ENCODE data around the gene CYP11A1. TPM values are rescaled to one million over a fixed set of nuclear protein-coding genes. Genes with fewer than 3 reads are reported as not detected.

Gene CYP11A1
- total and polyA plus RNA-seq, 3 donors from 2014 or later = 74.3 to 76.4 (median 76.2) TPM

DNA sequence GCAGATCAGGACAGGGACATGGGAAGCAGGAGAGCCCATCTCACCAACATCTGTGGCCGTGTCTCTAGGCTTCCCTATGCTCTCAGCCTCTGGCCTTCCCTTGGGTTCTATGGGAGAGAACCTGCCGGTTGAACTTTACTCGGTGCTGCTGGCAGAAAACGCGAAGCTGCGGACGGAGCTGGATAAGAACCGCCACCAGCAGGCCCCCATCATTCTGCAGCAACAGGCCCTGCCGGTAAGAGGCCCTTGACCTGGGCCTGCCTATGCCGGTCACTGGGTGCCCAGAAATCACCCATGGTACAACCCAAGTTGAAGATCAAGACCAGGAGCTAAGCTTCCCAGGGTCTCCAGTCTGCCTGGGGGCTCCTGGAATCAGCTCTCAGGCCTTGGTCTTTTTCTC lies 34.8 kb downstream of the CYP11A1 start:
- WGBS, 2 donors = 94 to 100% methylated on average over 8 to 10 of the region's 10 CpGs
- Histone ChIP-seq H3K9me3 (no peaks in the 10 kb centered on the region), H3K36me3 (ENCODE audit: low read depth, missing control alignments) (no peaks in the 10 kb centered on the region), H3K27me3 (no peaks in the 10 kb centered on the region), H3K4me3 (no peak overlapping the region), H3K4me1 (peaks cover 13% of the 10 kb centered on the region), H3K27ac (no peak overlapping the region)
- intact Hi-C loops (cut with DNase I; ENCODE audit: low total_unique reads) = no loop called here
- TF ChIP-seq, protein P1, sequence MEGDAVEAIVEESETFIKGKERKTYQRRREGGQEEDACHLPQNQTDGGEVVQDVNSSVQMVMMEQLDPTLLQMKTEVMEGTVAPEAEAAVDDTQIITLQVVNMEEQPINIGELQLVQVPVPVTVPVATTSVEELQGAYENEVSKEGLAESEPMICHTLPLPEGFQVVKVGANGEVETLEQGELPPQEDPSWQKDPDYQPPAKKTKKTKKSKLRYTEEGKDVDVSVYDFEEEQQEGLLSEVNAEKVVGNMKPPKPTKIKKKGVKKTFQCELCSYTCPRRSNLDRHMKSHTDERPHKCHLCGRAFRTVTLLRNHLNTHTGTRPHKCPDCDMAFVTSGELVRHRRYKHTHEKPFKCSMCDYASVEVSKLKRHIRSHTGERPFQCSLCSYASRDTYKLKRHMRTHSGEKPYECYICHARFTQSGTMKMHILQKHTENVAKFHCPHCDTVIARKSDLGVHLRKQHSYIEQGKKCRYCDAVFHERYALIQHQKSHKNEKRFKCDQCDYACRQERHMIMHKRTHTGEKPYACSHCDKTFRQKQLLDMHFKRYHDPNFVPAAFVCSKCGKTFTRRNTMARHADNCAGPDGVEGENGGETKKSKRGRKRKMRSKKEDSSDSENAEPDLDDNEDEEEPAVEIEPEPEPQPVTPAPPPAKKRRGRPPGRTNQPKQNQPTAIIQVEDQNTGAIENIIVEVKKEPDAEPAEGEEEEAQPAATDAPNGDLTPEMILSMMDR (IDR thresholded peaks at IDR 0.05) = no peak
- no peak for TF ChIP-seq POLR2A (IDR thresholded peaks at IDR 0.05)
- DNase-seq = no peak

DNA sequence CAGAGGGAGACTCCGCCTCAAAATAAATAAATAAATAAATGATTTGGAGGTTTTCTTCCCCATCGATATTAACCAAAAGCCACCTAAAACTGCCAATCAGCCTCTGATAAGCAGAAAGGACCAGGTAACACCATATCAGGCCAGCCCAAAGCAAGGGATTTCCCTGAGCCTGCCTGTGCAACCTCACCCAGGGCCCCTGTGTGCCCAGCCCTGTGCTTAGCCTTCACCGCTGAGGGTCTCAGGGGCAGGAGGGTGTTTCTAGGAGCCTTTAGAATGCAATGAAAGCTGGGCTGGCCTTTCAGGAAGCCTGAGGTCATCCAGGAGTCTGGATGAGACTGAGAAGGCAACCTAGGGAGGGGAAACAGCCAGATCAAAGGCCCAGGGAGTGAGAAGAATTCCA lies 35.4 kb downstream of the CYP11A1 start:
- WGBS, 2 donors = 95 to 96% methylated on average over 2 to 3 of the region's 3 CpGs
- intact Hi-C loops (cut with DNase I; ENCODE audit: low total_unique reads) = no loop called here
- no peak overlapping the region for H3K4me3 ChIP-seq
- peaks cover 19% of the 10 kb centered on the region for H3K4me1 ChIP-seq
- no peak for DNase-seq
- no peak overlapping the region for H3K27ac ChIP-seq
- TF ChIP-seq, protein P1 (IDR thresholded peaks at IDR 0.05) = no peak
- no peak for TF ChIP-seq POLR2A (IDR thresholded peaks at IDR 0.05)
- H3K9me3 ChIP-seq = no peaks in the 10 kb centered on the region
- H3K36me3 ChIP-seq (ENCODE audit: low read depth, missing control alignments) = no peaks in the 10 kb centered on the region
- H3K27me3 ChIP-seq = no peaks in the 10 kb centered on the region

DNA sequence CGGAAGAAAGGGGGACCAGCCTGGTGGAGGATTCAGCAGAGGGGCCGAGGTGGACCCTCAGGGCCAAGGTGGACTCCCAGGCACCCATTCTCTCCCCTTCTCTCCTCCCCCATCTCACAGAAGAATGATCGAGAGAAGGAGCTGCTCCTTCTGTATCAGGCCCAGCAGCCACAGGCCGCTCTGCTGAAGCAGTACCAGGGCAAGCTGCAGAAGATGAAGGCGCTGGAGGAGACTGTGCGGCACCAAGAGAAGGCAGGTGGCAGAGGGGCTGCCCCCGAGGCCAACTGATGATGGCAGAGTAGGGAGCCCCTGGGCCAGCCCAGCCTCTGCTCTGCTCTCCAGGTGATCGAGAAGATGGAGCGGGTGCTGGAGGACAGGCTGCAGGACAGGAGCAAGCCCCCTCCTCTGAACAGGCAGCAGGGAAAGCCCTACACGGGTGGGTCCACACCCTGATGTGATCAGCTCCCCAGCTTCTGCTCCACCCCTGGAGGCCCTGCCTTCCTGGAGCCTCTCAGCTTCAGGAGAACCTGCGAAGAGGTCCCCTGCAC lies 36.5 kb downstream of the CYP11A1 start:
- intact Hi-C loops (cut with DNase I; ENCODE audit: low total_unique reads) = no loop called here
- no peaks in the 10 kb centered on the region for H3K9me3 ChIP-seq
- 84 to 87% methylated on average over 8 to 11 of the region's 11 CpGs for WGBS, 2 donors

DNA sequence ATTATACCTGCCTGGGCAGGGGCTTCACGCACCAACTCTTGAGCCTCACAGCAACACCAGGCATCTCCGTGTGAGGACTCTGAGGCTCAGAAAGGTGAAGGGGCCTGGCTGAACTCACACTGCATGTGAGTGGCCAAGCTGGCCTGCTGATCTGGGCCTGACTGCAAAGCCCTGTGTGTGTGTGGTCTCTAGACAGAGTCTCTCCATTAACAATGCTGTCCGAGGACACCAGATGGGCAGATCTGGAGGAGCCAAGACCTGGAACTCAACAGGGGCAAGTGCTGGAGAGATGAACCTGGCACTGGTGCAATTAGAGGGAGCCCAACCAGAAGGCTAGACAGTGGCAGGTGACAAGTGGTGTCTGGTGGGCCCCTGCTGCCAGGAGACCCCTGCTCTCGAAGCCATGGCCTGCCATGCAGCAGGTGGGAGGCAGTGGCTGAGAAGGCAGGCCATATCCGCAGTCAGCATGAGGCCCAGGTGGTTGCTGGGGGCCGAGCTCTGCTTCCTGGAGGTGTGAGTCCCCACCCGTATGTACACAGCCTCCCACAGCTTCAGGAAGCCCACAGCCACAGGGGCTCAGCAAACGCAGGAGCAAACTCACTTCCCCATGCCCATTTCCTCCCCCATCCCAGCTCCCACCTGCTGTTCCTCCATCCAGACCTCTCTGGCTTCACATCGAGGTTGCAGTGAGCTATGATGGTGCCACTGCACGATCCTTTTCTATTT lies 39.0 kb downstream of the CYP11A1 start:
- no peaks in the 10 kb centered on the region for H3K36me3 ChIP-seq (ENCODE audit: low read depth, missing control alignments)
- H3K9me3 ChIP-seq = no peaks in the 10 kb centered on the region
- peak overlapping the region; percentile 72 to 83 for H3K27ac ChIP-seq
- peaks cover 30% of the 10 kb centered on the region for H3K4me1 ChIP-seq
- 46 to 52% methylated on average over 9 to 10 of the region's 10 CpGs for WGBS, 2 donors
- intact Hi-C loops (cut with DNase I; ENCODE audit: low total_unique reads) = no loop called here
- H3K4me3 ChIP-seq = no peak overlapping the region
- TF ChIP-seq POLR2A (IDR thresholded peaks at IDR 0.05) = no peak
- TF ChIP-seq, protein P1 (IDR thresholded peaks at IDR 0.05) = no peak
- H3K27me3 ChIP-seq = no peaks in the 10 kb centered on the region
- DNase-seq = peak; percentile 73

More for the DNA sequence above, 36.5 kb downstream of the CYP11A1 start:
- peak overlapping the region in 1 of 2 donors; percentile 10 for H3K27ac ChIP-seq
- no peak for DNase-seq
- peaks cover 29% of the 10 kb centered on the region for H3K4me1 ChIP-seq
- no peaks in the 10 kb centered on the region for H3K27me3 ChIP-seq
- no peaks in the 10 kb centered on the region for H3K36me3 ChIP-seq (ENCODE audit: low read depth, missing control alignments)
- no peak for TF ChIP-seq POLR2A (IDR thresholded peaks at IDR 0.05)
- TF ChIP-seq, protein P1 (IDR thresholded peaks at IDR 0.05) = no peak
- H3K4me3 ChIP-seq = no peak overlapping the region

All from testis (tissue), 3 donors.